Nucleus accumbens (tissue), 56 donors: ENCODE results near the gene ZNF496.
"Not testable (repeated sequence)": the region's sequence is repeated elsewhere in the genome, so short reads cannot be mapped to it uniquely, and the experiment has no call there.

ENCODE experiments used
- DNase-seq, 56 donors: peaks; one replicate each; lab custom pipeline; 2025; lab: John Stamatoyannopoulos, UW

ZNF496 gene

GRCh38 chr1:247296599-247297180 is 35.0 kb downstream of the ZNF496 start:
- no peak for DNase-seq

- DNase-seq: no peak
These were observed 35.9 kb downstream of the ZNF496 start for GRCh38 chr1:247295746-247296145.

- DNase-seq: no peak
These were observed 36.4 kb downstream of the ZNF496 start for GRCh38 chr1:247295274-247295684.

- no peak for DNase-seq
These were observed 37.4 kb downstream of the ZNF496 start for GRCh38 chr1:247294282-247294681.

GRCh38 chr1:247293047-247293446 is 38.6 kb downstream of the ZNF496 start:
- no peak for DNase-seq

- DNase-seq: no peak
These were observed 39.7 kb downstream of the ZNF496 start for GRCh38 chr1:247291833-247292561.

- no peak for DNase-seq
These were observed 40.5 kb downstream of the ZNF496 start for GRCh38 chr1:247291161-247291560.

- DNase-seq: no peak
These were observed 41.1 kb downstream of the ZNF496 start for GRCh38 chr1:247290576-247290975.

- DNase-seq: not testable (repeated sequence)
These were observed 42.3 kb downstream of the ZNF496 start for GRCh38 chr1:247289274-247289892.

- no peak for DNase-seq
These were observed 43.3 kb downstream of the ZNF496 start for GRCh38 chr1:247288341-247288740.

- DNase-seq: no peak
These were observed 44.2 kb downstream of the ZNF496 start for GRCh38 chr1:247287460-247287859.

GRCh38 chr1:247286134-247286670 is 45.5 kb downstream of the ZNF496 start:
- no peak for DNase-seq

GRCh38 chr1:247281001-247281574 is 50.6 kb downstream of the ZNF496 start:
- no peak for DNase-seq

GRCh38 chr1:247277191-247277590 is 54.5 kb downstream of the ZNF496 start:
- no peak for DNase-seq

- no peak for DNase-seq
These were observed 56.9 kb downstream of the ZNF496 start for GRCh38 chr1:247274605-247275256.

- peak in 30 of 56 donors; percentile 3 to 54 (median 22) for DNase-seq
These were observed 58.7 kb downstream of the ZNF496 start for GRCh38 chr1:247273013-247273412.

- DNase-seq: no peak
These were observed 61.7 kb downstream of the ZNF496 start for GRCh38 chr1:247270003-247270402.

GRCh38 chr1:247269133-247269532 is 62.5 kb downstream of the ZNF496 start:
- DNase-seq: no peak

- no peak for DNase-seq
These were observed 63.1 kb downstream of the ZNF496 start for GRCh38 chr1:247268390-247269045.

GRCh38 chr1:247266053-247266452 is 65.6 kb downstream of the ZNF496 start:
- no peak for DNase-seq
